CD4-positive, alpha-beta memory T cell (primary cell): Measurements from ENCODE around the gene SPATA31C2. TPM values are rescaled to one million over a fixed set of nuclear protein-coding genes. Genes with fewer than 3 reads are reported as not detected.

Source experiments
- CTCF ChIA-PET: fragments of 350-600 bp; sonication (Branson Sonifier 250); formaldehyde crosslinking; loops from one replicate; lab custom pipeline; 2021; ENCODE audit warnings: inconsistent platforms; ENCODE audit not compliant: partially characterized antibody; lab: Charles Lee
- POLR2A ChIA-PET: fragments of 350-600 bp; sonication (Branson Sonifier 250); formaldehyde crosslinking; loops from one replicate; lab custom pipeline; 2021; ENCODE audit not compliant: partially characterized antibody; lab: Charles Lee
- DNase-seq, 5 donors: peaks; one replicate each; pipeline versions ENCODE4 v3.0.0 to v3.0.0-alpha.2; 2020 to 2022; ENCODE audit warnings: mixed read lengths in 1 of 5
- H3K27ac ChIP-seq: one replicate; pipeline ENCODE4 v1.7.0; 2013; ENCODE audit warnings: low read depth, low read length
- H3K27me3 ChIP-seq: 2 replicates; pipeline ENCODE4 v1.7.0; 2013; ENCODE audit warnings: mild to moderate bottlenecking, low read length, moderate library complexity; ENCODE audit not compliant: insufficient read depth
- H3K36me3 ChIP-seq: 2 replicates; pipeline ENCODE4 v1.7.0; 2013; ENCODE audit warnings: mild to moderate bottlenecking, low read length, moderate library complexity; ENCODE audit not compliant: insufficient read depth
- H3K4me1 ChIP-seq: 2 replicates; pipeline ENCODE4 v1.7.0; 2013; ENCODE audit warnings: mild to moderate bottlenecking, low read length, moderate library complexity; ENCODE audit not compliant: insufficient read depth
- H3K4me3 ChIP-seq, 2 donors: one replicate each; pipeline ENCODE4 v1.7.0; 2013; ENCODE audit warnings: low read length in 2 of 2, mild to moderate bottlenecking in 1 of 2
- H3K9me3 ChIP-seq, 2 donors: one replicate each; pipeline ENCODE4 v1.7.0; 2013; ENCODE audit warnings: low read length in 2 of 2, control low read depth in 1 of 2; ENCODE audit not compliant: control insufficient read depth in 1 of 2
- H3K27ac Mint-ChIP-seq, 7 donors: one replicate each; pipeline ENCODE4 v1.8.0; 2020 to 2021; ENCODE audit warnings: mixed read lengths in 7 of 7, mild to moderate bottlenecking in 6 of 7, inconsistent platforms in 3 of 7, moderate library complexity in 3 of 7
- H3K27me3 Mint-ChIP-seq, 2 donors: one replicate each; pipeline ENCODE4 v1.8.0; 2020 to 2021; ENCODE audit warnings: mixed read lengths in 2 of 2
- H3K36me3 Mint-ChIP-seq, 2 donors: one replicate each; pipeline ENCODE4 v1.8.0; 2020 to 2021; ENCODE audit warnings: mixed read lengths in 2 of 2, inconsistent platforms in 1 of 2, mild to moderate bottlenecking in 1 of 2
- H3K4me1 Mint-ChIP-seq, 4 donors: one replicate each; pipeline ENCODE4 v1.8.0; 2020 to 2021; ENCODE audit warnings: mixed read lengths in 4 of 4, mild to moderate bottlenecking in 1 of 4
- H3K4me3 Mint-ChIP-seq, 8 donors: one replicate each; pipeline ENCODE4 v1.8.0; 2020 to 2021; ENCODE audit warnings: mixed read lengths in 8 of 8, mild to moderate bottlenecking in 7 of 8, moderate library complexity in 6 of 8, inconsistent platforms in 3 of 8
- H3K9me3 Mint-ChIP-seq, 8 donors: one replicate each; pipeline ENCODE4 v1.8.0; 2020 to 2021; ENCODE audit warnings: mixed read lengths in 8 of 8, mild to moderate bottlenecking in 5 of 8, inconsistent platforms in 3 of 8, moderate library complexity in 1 of 8
- intact Hi-C: fragments of 100-400 bp; cut with micrococcal nuclease; formaldehyde crosslinking; loops from one replicate; pipeline ENCODE4 v1.15.1; 2023
- polyA plus RNA-seq, 2 donors: library from polyadenylated mRNA; unstranded; fragments of 300-500 nt; fragmentation: Illumina TruSeq; gene quantifications; one replicate each; pipeline ENCODE4 v1.2.3, GENCODE V29; 2021
- total RNA-seq, 2 experiments: library from RNA; stranded (reverse); gene quantifications; one replicate each; pipeline ENCODE4 v1.2.3, GENCODE V29; 2021

The SPATA31C2 gene
- total and polyA plus RNA-seq, 4 experiments from 2014 or later: 0.10 TPM; not detected in 3

DNA sequence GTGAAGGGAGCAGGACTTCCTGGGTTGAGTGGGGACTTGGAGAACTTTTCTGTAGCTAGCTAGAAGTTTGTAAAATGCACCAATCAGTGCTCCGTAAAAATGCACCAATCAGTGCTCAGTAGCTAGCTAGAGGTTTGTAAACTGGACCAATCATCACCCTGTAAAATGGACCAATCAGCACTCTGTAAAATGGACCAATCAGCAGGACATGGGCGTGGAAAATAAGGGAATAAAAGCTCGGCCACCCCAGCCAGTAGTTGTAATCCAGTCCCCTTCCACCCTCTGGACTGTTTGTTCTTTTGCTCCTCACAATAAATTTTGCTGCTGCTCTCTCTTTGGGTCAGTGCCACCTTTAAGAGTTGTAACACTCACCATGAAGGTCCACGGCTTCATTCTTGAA is 29.5 kb downstream of the SPATA31C2 start:
- no peak overlapping the region for H3K27ac ChIP-seq

DNA sequence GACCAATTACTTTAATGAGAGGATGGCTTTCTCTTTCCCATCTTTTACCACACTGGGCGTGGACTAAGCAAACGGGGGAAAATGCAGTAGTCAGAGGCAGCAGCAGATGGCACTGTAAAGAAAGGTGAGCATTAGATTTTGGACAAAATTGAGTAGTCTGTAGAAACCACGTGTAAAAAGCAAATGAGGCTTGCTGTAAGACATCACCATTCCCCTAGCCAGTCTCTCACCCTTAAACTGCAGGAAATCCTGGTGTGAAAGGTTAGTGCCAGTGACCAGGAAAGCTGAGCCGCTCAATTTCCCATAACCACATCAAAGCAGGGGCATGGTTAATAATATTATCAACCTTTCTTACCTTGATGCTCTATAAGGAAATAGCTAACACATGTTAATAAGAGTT is 31.8 kb downstream of the SPATA31C2 start:
- Mint-ChIP-seq H3K36me3 (no peaks in the 10 kb centered on the region), H3K4me1 (peaks cover 0 to 5% (median 4%) of the 10 kb centered on the region in 4 donors), H3K27me3 (peaks cover 22 to 23% of the 10 kb centered on the region in 2 donors), H3K4me3 (no peak overlapping the region), H3K9me3 (peaks cover 0 to 2% (median 0%) of the 10 kb centered on the region in 8 donors), H3K27ac (no peak overlapping the region)
- CTCF ChIA-PET: no interaction called here
- no peaks in the 10 kb centered on the region for H3K4me1 ChIP-seq
- no peak overlapping the region for H3K4me3 ChIP-seq
- intact Hi-C loops: loop anchor here (1.0 kb wide), 1 partner anchor 472 kb away; no protein-coding TSS in a partner anchor
- no peaks in the 10 kb centered on the region for H3K9me3 ChIP-seq
- H3K36me3 ChIP-seq: no peaks in the 10 kb centered on the region
- no peak overlapping the region for H3K27ac ChIP-seq
- POLR2A ChIA-PET: no interaction called here
- peak in 1 of 5 donors; percentile 10 for DNase-seq
- no peaks in the 10 kb centered on the region for H3K27me3 ChIP-seq

More for the DNA sequence above, 29.5 kb downstream of the SPATA31C2 start:
- Histone ChIP-seq H3K4me1 (no peaks in the 10 kb centered on the region), H3K9me3 (no peaks in the 10 kb centered on the region), H3K4me3 (no peak overlapping the region), H3K27me3 (no peaks in the 10 kb centered on the region), H3K36me3 (no peaks in the 10 kb centered on the region)
- ChIA-PET CTCF (interaction anchor here (0.7 kb wide), 1 partner anchor 33 kb away, joined by 4 read pairs; no protein-coding TSS in a partner anchor), POLR2A (no interaction called here)
- Mint-ChIP-seq H3K9me3 (peaks cover 0 to 2% (median 0%) of the 10 kb centered on the region in 8 donors), H3K36me3 (no peaks in the 10 kb centered on the region), H3K4me1 (peaks cover 0 to 5% (median 4%) of the 10 kb centered on the region in 4 donors), H3K27me3 (peaks cover 20 to 24% of the 10 kb centered on the region in 2 donors), H3K27ac (no peak overlapping the region), H3K4me3 (peak overlapping the region in 1 of 8 donors; percentile 62)
- DNase-seq: no peak
- intact Hi-C loops: no loop called here

DNA sequence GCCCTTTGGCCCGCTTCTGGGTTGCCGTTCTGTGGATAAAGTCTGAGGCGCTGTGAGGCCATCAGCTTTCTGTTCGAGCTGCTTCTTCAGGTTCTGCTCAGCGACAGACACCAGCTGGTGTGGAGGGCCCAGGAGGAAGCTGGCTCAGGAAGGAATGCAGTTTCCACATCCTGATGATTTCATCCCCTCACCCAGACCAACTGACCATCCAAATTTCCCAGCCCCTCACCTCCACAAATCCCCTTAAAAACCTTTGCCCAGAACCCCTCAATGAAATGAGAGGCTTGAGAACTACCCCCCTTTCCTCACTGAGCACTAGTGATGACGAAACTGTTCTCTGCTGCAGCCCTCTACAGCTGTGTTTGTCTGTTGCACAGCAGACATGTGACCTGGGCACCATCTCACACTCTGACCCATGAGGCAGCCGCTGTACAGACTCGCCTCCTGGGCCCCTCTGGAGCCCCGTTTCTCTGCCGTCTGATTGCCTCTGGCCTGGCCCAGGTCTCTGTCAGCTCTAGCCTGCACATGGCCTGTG is 45.4 kb downstream of the SPATA31C2 start:
- Histone ChIP-seq H3K4me1 (no peaks in the 10 kb centered on the region), H3K9me3 (no peaks in the 10 kb centered on the region), H3K36me3 (no peaks in the 10 kb centered on the region), H3K27me3 (no peaks in the 10 kb centered on the region), H3K4me3 (no peak overlapping the region), H3K27ac (no peak overlapping the region)
- Mint-ChIP-seq H3K9me3 (no peaks in the 10 kb centered on the region), H3K27me3 (peaks cover 1 to 4% of the 10 kb centered on the region in 2 donors), H3K27ac (no peak overlapping the region), H3K4me1 (no peaks in the 10 kb centered on the region), H3K36me3 (no peaks in the 10 kb centered on the region), H3K4me3 (no peak overlapping the region)
- CTCF ChIA-PET: no interaction called here
- POLR2A ChIA-PET: no interaction called here
- no peak for DNase-seq
- intact Hi-C loops: no loop called here

DNA sequence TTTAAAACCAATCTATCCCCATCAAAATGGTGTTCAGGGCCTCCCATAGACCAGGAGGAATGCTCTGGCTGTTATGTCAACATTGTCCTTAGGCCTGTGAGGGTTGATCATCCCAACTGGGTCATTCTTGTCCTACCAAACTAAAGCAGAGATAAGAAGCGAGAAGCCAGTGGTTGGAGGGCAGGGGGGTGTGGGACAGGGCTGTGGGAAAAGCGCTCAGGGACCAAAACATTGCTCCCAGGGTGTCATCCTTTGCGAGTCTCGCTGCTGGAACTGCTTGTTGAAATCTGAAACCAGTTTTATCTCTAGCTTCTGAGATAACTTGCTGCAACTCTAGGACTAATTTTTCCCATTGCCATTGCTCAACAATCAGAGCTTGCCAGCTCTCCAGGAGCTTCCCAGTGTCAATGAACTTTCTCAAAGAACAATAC is 48.1 kb downstream of the SPATA31C2 start:
- Mint-ChIP-seq H3K4me3 (no peak overlapping the region), H3K27ac (no peak overlapping the region), H3K4me1 (no peaks in the 10 kb centered on the region), H3K9me3 (no peaks in the 10 kb centered on the region), H3K36me3 (no peaks in the 10 kb centered on the region), H3K27me3 (peaks cover 1 to 4% of the 10 kb centered on the region in 2 donors)
- no peak for DNase-seq
- Histone ChIP-seq H3K36me3 (no peaks in the 10 kb centered on the region), H3K27ac (no peak overlapping the region), H3K4me3 (no peak overlapping the region), H3K9me3 (no peaks in the 10 kb centered on the region), H3K27me3 (no peaks in the 10 kb centered on the region), H3K4me1 (no peaks in the 10 kb centered on the region)
- intact Hi-C loops: no loop called here
- ChIA-PET CTCF (no interaction called here), POLR2A (no interaction called here)

DNA sequence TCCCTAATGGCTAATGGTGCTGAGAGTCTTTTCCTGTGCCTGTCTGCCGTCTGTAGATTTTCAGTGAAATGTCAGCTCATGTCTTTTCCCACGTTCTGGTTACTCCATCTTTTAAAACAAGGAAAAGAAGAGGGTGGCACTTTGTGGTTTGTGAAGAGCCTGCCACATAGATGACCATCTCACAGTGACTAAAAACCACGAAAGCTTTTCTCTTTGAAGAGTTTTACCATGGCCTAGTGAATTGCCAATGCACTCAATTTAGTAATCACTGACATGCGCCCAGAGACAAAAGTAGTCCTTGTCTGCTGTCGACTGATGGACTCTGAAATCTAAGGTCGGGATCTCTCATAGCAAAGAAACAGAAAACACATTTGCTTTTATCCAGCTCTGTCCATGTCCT is 50.4 kb downstream of the SPATA31C2 start:
- DNase-seq: no peak
- Histone ChIP-seq H3K27ac (no peak overlapping the region), H3K36me3 (no peaks in the 10 kb centered on the region), H3K27me3 (no peaks in the 10 kb centered on the region), H3K9me3 (no peaks in the 10 kb centered on the region), H3K4me1 (no peaks in the 10 kb centered on the region), H3K4me3 (no peak overlapping the region)
- Mint-ChIP-seq H3K4me3 (no peak overlapping the region), H3K36me3 (peaks cover 0 to 3% of the 10 kb centered on the region in 2 donors), H3K27me3 (peaks cover 4 to 7% of the 10 kb centered on the region in 2 donors), H3K4me1 (no peaks in the 10 kb centered on the region), H3K27ac (no peak overlapping the region), H3K9me3 (peaks cover 0 to 10% (median 2%) of the 10 kb centered on the region in 8 donors)
- POLR2A ChIA-PET: no interaction called here
- CTCF ChIA-PET: no interaction called here
- intact Hi-C loops: no loop called here

DNA sequence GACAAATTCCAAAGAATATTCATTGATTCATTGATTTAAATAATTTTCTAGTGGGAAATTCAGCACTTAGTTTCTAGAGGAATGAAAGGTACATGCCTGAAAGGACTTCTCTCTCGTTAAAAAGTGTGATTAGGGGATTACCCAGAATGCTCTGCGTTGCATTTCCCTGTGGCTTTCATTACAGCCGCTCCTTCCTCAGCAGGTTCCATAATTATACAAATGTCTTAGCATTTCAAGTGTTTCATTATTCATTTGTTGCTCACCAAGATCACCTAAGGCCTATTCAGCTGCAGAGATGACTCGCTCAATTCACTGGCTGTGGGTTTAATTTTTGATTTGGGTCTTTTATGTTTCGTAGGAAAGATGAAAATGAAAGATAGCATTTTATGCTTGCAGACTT is 52.8 kb downstream of the SPATA31C2 start:
- H3K9me3 Mint-ChIP-seq: peaks cover 0 to 19% (median 6%) of the 10 kb centered on the region in 8 donors
- no peaks in the 10 kb centered on the region for H3K4me1 Mint-ChIP-seq
- no peak overlapping the region for H3K4me3 Mint-ChIP-seq
- H3K4me3 ChIP-seq: no peak overlapping the region
- H3K27ac Mint-ChIP-seq: no peak overlapping the region
- ChIA-PET POLR2A (no interaction called here), CTCF (no interaction called here)
- H3K9me3 ChIP-seq: no peaks in the 10 kb centered on the region
- H3K27me3 ChIP-seq: no peaks in the 10 kb centered on the region
- intact Hi-C loops: no loop called here
- peaks cover 4 to 7% of the 10 kb centered on the region in 2 donors for H3K27me3 Mint-ChIP-seq
- no peaks in the 10 kb centered on the region for H3K4me1 ChIP-seq
- no peak overlapping the region for H3K27ac ChIP-seq
- peaks cover 0 to 3% of the 10 kb centered on the region in 2 donors for H3K36me3 Mint-ChIP-seq
- H3K36me3 ChIP-seq: no peaks in the 10 kb centered on the region
- DNase-seq: no peak

DNA sequence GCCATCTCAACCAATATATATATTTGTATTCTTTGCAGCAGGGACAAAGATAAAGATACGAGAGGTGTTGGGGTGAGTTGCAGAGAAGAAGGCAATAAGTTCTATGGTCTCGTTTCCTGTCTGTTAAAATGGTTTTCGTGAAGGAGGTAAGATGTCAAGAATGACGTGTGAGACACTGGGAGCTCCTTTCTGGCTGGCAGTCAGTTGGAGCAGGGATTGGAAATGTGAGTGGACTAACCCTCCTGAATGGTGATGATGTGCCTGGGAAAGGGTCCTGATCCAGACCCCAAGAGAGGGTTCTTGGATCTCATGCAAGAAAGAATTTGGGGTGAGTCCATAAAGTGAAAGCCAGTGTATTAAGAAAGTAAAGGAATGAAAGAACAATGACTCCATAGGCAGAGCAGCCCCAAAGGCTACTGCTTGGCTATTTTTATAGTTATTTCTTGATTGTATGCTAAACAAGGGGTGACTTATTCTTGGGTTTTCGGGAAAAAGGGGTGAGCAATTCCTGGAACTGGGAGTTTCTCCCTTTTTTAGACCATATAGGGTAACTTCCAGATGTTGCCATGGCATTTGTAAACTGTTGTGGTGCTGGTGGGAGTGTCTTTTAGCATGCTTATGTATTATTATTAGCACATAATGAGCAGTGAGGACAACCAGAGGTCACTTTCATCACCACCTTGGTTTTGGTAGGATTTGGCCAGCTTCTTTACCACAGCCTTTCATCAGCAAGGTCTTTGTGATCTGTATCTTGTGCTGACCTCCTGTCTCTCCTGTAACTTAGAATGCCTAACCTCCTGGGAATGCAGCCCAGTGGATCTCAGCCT is 53.7 kb downstream of the SPATA31C2 start:
- Histone ChIP-seq H3K27me3 (no peaks in the 10 kb centered on the region), H3K27ac (no peak overlapping the region), H3K4me3 (no peak overlapping the region), H3K9me3 (no peaks in the 10 kb centered on the region), H3K36me3 (no peaks in the 10 kb centered on the region), H3K4me1 (no peaks in the 10 kb centered on the region)
- ChIA-PET CTCF (no interaction called here), POLR2A (no interaction called here)
- Mint-ChIP-seq H3K4me3 (no peak overlapping the region), H3K4me1 (no peaks in the 10 kb centered on the region), H3K27ac (no peak overlapping the region), H3K36me3 (peaks cover 0 to 3% of the 10 kb centered on the region in 2 donors), H3K9me3 (peaks cover 0 to 19% (median 6%) of the 10 kb centered on the region in 8 donors), H3K27me3 (peaks cover 3 to 7% of the 10 kb centered on the region in 2 donors)
- intact Hi-C loops: no loop called here
- DNase-seq: no peak
